Mesendoderm (in vitro differentiated cells): ENCODE measurements around the gene VWA8.

Source experiments
- DNase-seq: peaks from one replicate; pipeline ENCODE4 v3.0.0; 2013
- H2AK5ac ChIP-seq: 2 replicates; pipeline ENCODE4 v1.6.1; 2013; ENCODE audit warnings: low read length, inconsistent platforms
- H2BK120ac ChIP-seq: 2 replicates; pipeline ENCODE4 v1.6.1; 2013; ENCODE audit warnings: low read depth, mild to moderate bottlenecking, low read length, moderate library complexity, mixed read lengths
- H2BK15ac ChIP-seq: replicated peaks from 2 replicates; pipeline ENCODE4 v1.6.1; 2013; ENCODE audit warnings: low read depth, mild to moderate bottlenecking, moderate library complexity
- H2BK5ac ChIP-seq: 2 replicates; pipeline ENCODE4 v1.6.1; 2013; ENCODE audit warnings: low read length, inconsistent platforms
- H3K18ac ChIP-seq: 2 replicates; pipeline ENCODE4 v1.6.1; 2013; ENCODE audit warnings: mild to moderate bottlenecking, low read length, mixed read lengths
- H3K23ac ChIP-seq: one replicate; pipeline ENCODE4 v1.6.1; 2013; ENCODE audit warnings: low read length
- H3K27ac ChIP-seq: 2 replicates; pipeline ENCODE4 v1.5.1; 2013; ENCODE audit warnings: low read depth, mild to moderate bottlenecking, inconsistent platforms, low read length, moderate library complexity
- H3K27me3 ChIP-seq: 2 replicates; pipeline ENCODE4 v1.6.1; 2013; ENCODE audit warnings: low read length, control low read depth, mild to moderate bottlenecking, inconsistent platforms; ENCODE audit not compliant: insufficient read depth, poor library complexity
- H3K36me3 ChIP-seq: 2 replicates; pipeline ENCODE4 v1.6.1; 2013; ENCODE audit warnings: low read length, inconsistent platforms; ENCODE audit not compliant: control insufficient read depth, insufficient read depth
- H3K4ac ChIP-seq: one replicate; pipeline ENCODE4 v1.6.1; 2013; ENCODE audit warnings: low read depth, mild to moderate bottlenecking, low read length, moderate library complexity
- H3K4me1 ChIP-seq: 2 replicates; pipeline ENCODE4 v1.6.1; 2013; ENCODE audit warnings: low read depth, low read length, inconsistent platforms; ENCODE audit not compliant: control insufficient read depth
- H3K4me2 ChIP-seq: 2 replicates; pipeline ENCODE4 v1.6.1; 2013; ENCODE audit warnings: low read length
- H3K4me3 ChIP-seq: 2 replicates; pipeline ENCODE4 v1.5.1; 2013; ENCODE audit warnings: mild to moderate bottlenecking, low read length
- H3K56ac ChIP-seq: one replicate; pipeline ENCODE4 v1.6.1; 2013; ENCODE audit warnings: low read length
- H3K79me1 ChIP-seq: 2 replicates; pipeline ENCODE4 v1.6.1; 2013; ENCODE audit warnings: low read length, inconsistent platforms
- H3K79me2 ChIP-seq: 2 replicates; pipeline ENCODE4 v1.6.1; 2013; ENCODE audit warnings: mild to moderate bottlenecking, low read length; ENCODE audit not compliant: control insufficient read depth, insufficient read depth
- H3K9ac ChIP-seq: 2 replicates; pipeline ENCODE4 v1.6.1; 2013; ENCODE audit warnings: low read length, inconsistent platforms
- H4K5ac ChIP-seq: one replicate; pipeline ENCODE4 v1.6.1; 2013; ENCODE audit warnings: low read length
- H4K8ac ChIP-seq: one replicate; pipeline ENCODE4 v1.6.1; 2013; ENCODE audit warnings: low read depth, mild to moderate bottlenecking, control low read depth, low read length, moderate library complexity
- WGBS: extraction: QIAGEN DNeasy Blood & Tissue Kit; methylation state at CpG from one replicate; pipeline ENCODE4 v1.1.7; 2013; ENCODE audit warnings: low lambda C conversion rate, missing lambda C conversion rate; ENCODE audit not compliant: insufficient coverage; ENCODE audit errors: extremely low coverage; 5-methylcytosine and 5-hydroxymethylcytosine counted together

Gene VWA8

GRCh38 chr13:42000846-42001245, 39.9 kb upstream of the VWA8 start:
- H3K27ac ChIP-seq = no peak overlapping the region
- no peak overlapping the region for H3K4ac ChIP-seq
- H2AK5ac ChIP-seq = no peak overlapping the region
- H3K56ac ChIP-seq = no peak overlapping the region
- no peaks in the 10 kb centered on the region for H3K36me3 ChIP-seq
- no peak overlapping the region for H3K9ac ChIP-seq
- H3K4me2 ChIP-seq = no peak overlapping the region
- no CpG with 5 or more reads among the region's 2 CpGs for WGBS
- peak; percentile 55 for DNase-seq
- H2BK5ac ChIP-seq = no peak overlapping the region
- H2BK120ac ChIP-seq = no peak overlapping the region
- no peaks in the 10 kb centered on the region for H3K79me2 ChIP-seq
- no peak overlapping the region for H2BK15ac ChIP-seq
- no peaks in the 10 kb centered on the region for H3K27me3 ChIP-seq
- no peaks in the 10 kb centered on the region for H3K4me1 ChIP-seq
- no peaks in the 10 kb centered on the region for H3K79me1 ChIP-seq
- H3K4me3 ChIP-seq = no peak overlapping the region
- H3K23ac ChIP-seq = no peak overlapping the region
- H4K5ac ChIP-seq = no peak overlapping the region
- H3K18ac ChIP-seq = no peak overlapping the region
- no peak overlapping the region for H4K8ac ChIP-seq

GRCh38 chr13:41997396-41997795, 36.5 kb upstream of the VWA8 start:
- Histone ChIP-seq H3K4me2 (no peak overlapping the region), H2AK5ac (no peak overlapping the region), H2BK5ac (no peak overlapping the region), H3K27me3 (no peaks in the 10 kb centered on the region), H2BK120ac (no peak overlapping the region), H3K36me3 (no peaks in the 10 kb centered on the region), H4K8ac (no peak overlapping the region), H2BK15ac (no peak overlapping the region), H4K5ac (no peak overlapping the region), H3K4me1 (no peaks in the 10 kb centered on the region), H3K9ac (no peak overlapping the region), H3K27ac (no peak overlapping the region), H3K4me3 (no peak overlapping the region), H3K79me1 (no peaks in the 10 kb centered on the region), H3K23ac (no peak overlapping the region), H3K4ac (no peak overlapping the region), H3K18ac (no peak overlapping the region), H3K56ac (no peak overlapping the region), H3K79me2 (no peaks in the 10 kb centered on the region)
- DNase-seq = no peak
- no CpG with 5 or more reads among the region's 1 CpG for WGBS

- Histone ChIP-seq H3K4me1 (no peaks in the 10 kb centered on the region), H3K4ac (no peak overlapping the region), H3K4me3 (no peak overlapping the region), H4K5ac (no peak overlapping the region), H2BK120ac (no peak overlapping the region), H4K8ac (no peak overlapping the region), H3K18ac (no peak overlapping the region), H2AK5ac (no peak overlapping the region), H3K9ac (no peak overlapping the region), H3K79me2 (no peaks in the 10 kb centered on the region), H3K79me1 (no peaks in the 10 kb centered on the region), H3K27ac (no peak overlapping the region), H2BK5ac (no peak overlapping the region), H2BK15ac (no peak overlapping the region), H3K4me2 (no peak overlapping the region), H3K27me3 (no peaks in the 10 kb centered on the region), H3K56ac (no peak overlapping the region), H3K23ac (no peak overlapping the region), H3K36me3 (no peaks in the 10 kb centered on the region)
- no CpG with 5 or more reads among the region's 5 CpGs for WGBS
- no peak for DNase-seq
Measured at GRCh38 chr13:41995946-41996345, 35.0 kb upstream of the VWA8 start.

- no CpG with 5 or more reads among the region's 4 CpGs for WGBS
- DNase-seq = no peak
Measured at GRCh38 chr13:41995336-41995735, 34.4 kb upstream of the VWA8 start.

GRCh38 chr13:41994696-41995095, 33.8 kb upstream of the VWA8 start:
- Histone ChIP-seq H3K9ac (no peak overlapping the region), H3K56ac (no peak overlapping the region), H3K18ac (no peak overlapping the region), H3K27me3 (no peaks in the 10 kb centered on the region), H3K27ac (no peak overlapping the region), H3K79me2 (no peaks in the 10 kb centered on the region), H3K4me2 (no peak overlapping the region), H4K5ac (no peak overlapping the region), H3K4ac (no peak overlapping the region), H4K8ac (no peak overlapping the region), H3K23ac (no peak overlapping the region), H3K4me3 (no peak overlapping the region), H2AK5ac (no peak overlapping the region), H2BK15ac (no peak overlapping the region), H3K36me3 (no peaks in the 10 kb centered on the region), H3K79me1 (no peaks in the 10 kb centered on the region), H3K4me1 (no peaks in the 10 kb centered on the region), H2BK5ac (no peak overlapping the region), H2BK120ac (no peak overlapping the region)
- DNase-seq = no peak
- WGBS = no CpG with 5 or more reads among the region's 1 CpG

More at GRCh38 chr13:41995336-41995735, 34.4 kb upstream of the VWA8 start:
- Histone ChIP-seq H2BK15ac (no peak overlapping the region), H3K4me3 (no peak overlapping the region), H3K4me1 (no peaks in the 10 kb centered on the region), H2BK5ac (no peak overlapping the region), H2BK120ac (no peak overlapping the region), H4K5ac (no peak overlapping the region), H3K56ac (no peak overlapping the region), H3K18ac (no peak overlapping the region), H3K79me1 (no peaks in the 10 kb centered on the region), H3K27ac (no peak overlapping the region), H2AK5ac (no peak overlapping the region), H3K4ac (no peak overlapping the region), H3K4me2 (no peak overlapping the region), H3K36me3 (no peaks in the 10 kb centered on the region), H3K27me3 (no peaks in the 10 kb centered on the region), H3K79me2 (no peaks in the 10 kb centered on the region), H3K9ac (no peak overlapping the region), H3K23ac (no peak overlapping the region), H4K8ac (no peak overlapping the region)

- Histone ChIP-seq H3K4me1 (no peaks in the 10 kb centered on the region), H3K4me2 (no peak overlapping the region), H4K8ac (no peak overlapping the region), H2BK5ac (no peak overlapping the region), H3K4me3 (no peak overlapping the region), H2AK5ac (no peak overlapping the region), H3K9ac (no peak overlapping the region), H3K27ac (no peak overlapping the region), H3K36me3 (no peaks in the 10 kb centered on the region), H3K27me3 (no peaks in the 10 kb centered on the region), H3K79me2 (no peaks in the 10 kb centered on the region), H3K23ac (no peak overlapping the region), H2BK15ac (no peak overlapping the region), H2BK120ac (no peak overlapping the region), H3K18ac (no peak overlapping the region), H4K5ac (no peak overlapping the region), H3K79me1 (no peaks in the 10 kb centered on the region), H3K56ac (no peak overlapping the region), H3K4ac (no peak overlapping the region)
- no peak for DNase-seq
- no CpG with 5 or more reads among the region's 1 CpG for WGBS
Measured at GRCh38 chr13:41991936-41992335, 31.0 kb upstream of the VWA8 start.
